ENCODE measurements around the gene GLIS1. TPM values are rescaled to one million over a fixed set of nuclear protein-coding genes. Genes with fewer than 3 reads are reported as not detected.

Gene GLIS1
- total and polyA plus RNA-seq, 10 of the 15 experiments (the other 5 are each of a cell fraction or from before 2014, with no cell fraction given), result not detected

DNA sequence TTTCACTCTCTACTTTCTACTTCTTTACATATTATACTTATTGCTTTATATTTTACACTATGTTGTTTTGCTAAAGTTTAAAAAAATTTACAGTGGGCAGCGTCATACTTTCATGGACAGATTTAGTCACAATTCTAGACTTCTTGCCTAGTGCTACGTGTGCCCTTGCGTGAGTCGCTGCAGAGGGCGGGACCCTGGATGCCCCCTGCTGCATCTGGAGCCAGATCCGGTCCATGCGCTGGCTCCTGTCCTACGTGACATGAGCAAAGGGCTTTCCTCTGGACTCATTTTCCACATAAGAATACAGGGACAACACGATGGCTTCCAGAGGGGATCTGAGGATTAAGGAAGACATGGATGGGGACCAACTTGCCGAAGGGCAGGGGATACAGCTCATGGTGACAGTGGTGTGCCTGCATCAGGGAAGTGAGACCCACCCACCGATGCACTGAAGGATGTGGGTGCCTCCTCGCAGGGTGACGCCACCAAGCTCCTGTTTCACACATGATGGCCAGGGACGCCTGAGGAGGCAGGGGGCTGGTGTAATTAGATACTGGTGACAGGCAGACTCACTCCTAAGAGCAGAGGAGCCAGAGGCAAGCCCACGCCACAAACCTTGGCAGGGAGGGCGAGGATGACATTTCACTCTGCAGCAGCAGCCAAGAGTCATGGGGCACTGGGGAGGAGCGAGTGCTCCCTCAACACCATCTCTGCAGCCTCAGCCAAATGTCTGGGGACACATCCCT lies 193.1 kb downstream of the GLIS1 start:
- H3K4me3 ChIP-seq, result no peak overlapping the region
- H4K20me1 ChIP-seq (ENCODE audit: control insufficient read depth, insufficient read depth), result no peaks in the 10 kb centered on the region
- H3K4me1 ChIP-seq (ENCODE audit: control insufficient read depth, insufficient read depth, low read length), result no peaks in the 10 kb centered on the region
- H3K4me2 ChIP-seq (ENCODE audit: control insufficient read depth, insufficient read depth), result no peak overlapping the region
- ChIA-PET SMC1A (ENCODE audit: uncharacterized antibody, unreplicated experiment) (no interaction called here), POLR2A (no interaction called here), CTCF (no interaction called here), RAD21 (ENCODE audit: unreplicated experiment) (no interaction called here)
- in situ Hi-C loops (cut with MboI) (no loop called here), intact Hi-C loops (cut with micrococcal nuclease; ENCODE audit: unreplicated experiment) (no loop called here)
- H3K9me3 ChIP-seq (replicated peaks; ENCODE audit: control insufficient read depth, insufficient read depth, low read length), result no peaks in the 10 kb centered on the region
- 25% methylated on average over 17 of the region's 17 CpGs for WGBS (ENCODE audit: insufficient coverage, insufficient replicate concordance, low lambda C conversion rate, missing lambda C conversion rate)
- ATAC-seq (no peak), DNase-seq (ENCODE audit: low read depth, low spot score) (no peak), FAIRE-seq (no peak)
- no peak for TF ChIP-seq MEF2A (IDR thresholded peaks at IDR 0.05; ENCODE audit: insufficient read depth, low read depth, low read length)
- no peak for TF ChIP-seq NR2C2 (IDR thresholded peaks at IDR 0.05; ENCODE audit: borderline replicate concordance, control insufficient read depth, insufficient read length, low read depth)
- no peak for TF ChIP-seq NRF1 (conservative IDR thresholded peaks at IDR 0.05; ENCODE audit: low read depth, low read length)
- TF ChIP-seq BHLHE40 (IDR thresholded peaks at IDR 0.05; ENCODE audit: borderline replicate concordance in 1 of 2, low read depth in 2 of 2, low read length in 1 of 2), result no peak
- no peak for TF ChIP-seq JUNB (IDR thresholded peaks at IDR 0.05)
- TF ChIP-seq KDM1A (IDR thresholded peaks at IDR 0.05; ENCODE audit: borderline replicate concordance), result no peak
- TF ChIP-seq, protein P1, sequence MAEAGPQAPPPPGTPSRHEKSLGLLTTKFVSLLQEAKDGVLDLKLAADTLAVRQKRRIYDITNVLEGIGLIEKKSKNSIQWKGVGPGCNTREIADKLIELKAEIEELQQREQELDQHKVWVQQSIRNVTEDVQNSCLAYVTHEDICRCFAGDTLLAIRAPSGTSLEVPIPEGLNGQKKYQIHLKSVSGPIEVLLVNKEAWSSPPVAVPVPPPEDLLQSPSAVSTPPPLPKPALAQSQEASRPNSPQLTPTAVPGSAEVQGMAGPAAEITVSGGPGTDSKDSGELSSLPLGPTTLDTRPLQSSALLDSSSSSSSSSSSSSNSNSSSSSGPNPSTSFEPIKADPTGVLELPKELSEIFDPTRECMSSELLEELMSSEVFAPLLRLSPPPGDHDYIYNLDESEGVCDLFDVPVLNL (IDR thresholded peaks at IDR 0.05; ENCODE audit: low read depth, low read length), result no peak
- TF ChIP-seq ETV6 (conservative IDR thresholded peaks at IDR 0.05 in 1 of 2, IDR thresholded peaks at IDR 0.05 in 1 of 2; ENCODE audit: borderline replicate concordance in 1 of 2, low read depth in 1 of 2), result no peak
- TF ChIP-seq LARP7 (IDR thresholded peaks at IDR 0.05), result no peak
- no peak for TF ChIP-seq SMARCA5 (IDR thresholded peaks at IDR 0.05)
- TF ChIP-seq IKZF2 (IDR thresholded peaks at IDR 0.05), result no peak
- no peak for TF ChIP-seq IKZF1 (conservative IDR thresholded peaks at IDR 0.05)
- no peak for TF ChIP-seq NFIC (IDR thresholded peaks at IDR 0.05; ENCODE audit: low read depth, low read length)
- TF ChIP-seq SUPT20H (IDR thresholded peaks at IDR 0.05; ENCODE audit: borderline replicate concordance, control insufficient read depth, low read depth, low read length), result no peak
- TF ChIP-seq EP300 (IDR thresholded peaks at IDR 0.05; ENCODE audit: borderline replicate concordance in 1 of 2, control insufficient read depth in 1 of 2, low read depth in 2 of 2, low read length in 2 of 2), result no peak
- TF ChIP-seq, protein P2, sequence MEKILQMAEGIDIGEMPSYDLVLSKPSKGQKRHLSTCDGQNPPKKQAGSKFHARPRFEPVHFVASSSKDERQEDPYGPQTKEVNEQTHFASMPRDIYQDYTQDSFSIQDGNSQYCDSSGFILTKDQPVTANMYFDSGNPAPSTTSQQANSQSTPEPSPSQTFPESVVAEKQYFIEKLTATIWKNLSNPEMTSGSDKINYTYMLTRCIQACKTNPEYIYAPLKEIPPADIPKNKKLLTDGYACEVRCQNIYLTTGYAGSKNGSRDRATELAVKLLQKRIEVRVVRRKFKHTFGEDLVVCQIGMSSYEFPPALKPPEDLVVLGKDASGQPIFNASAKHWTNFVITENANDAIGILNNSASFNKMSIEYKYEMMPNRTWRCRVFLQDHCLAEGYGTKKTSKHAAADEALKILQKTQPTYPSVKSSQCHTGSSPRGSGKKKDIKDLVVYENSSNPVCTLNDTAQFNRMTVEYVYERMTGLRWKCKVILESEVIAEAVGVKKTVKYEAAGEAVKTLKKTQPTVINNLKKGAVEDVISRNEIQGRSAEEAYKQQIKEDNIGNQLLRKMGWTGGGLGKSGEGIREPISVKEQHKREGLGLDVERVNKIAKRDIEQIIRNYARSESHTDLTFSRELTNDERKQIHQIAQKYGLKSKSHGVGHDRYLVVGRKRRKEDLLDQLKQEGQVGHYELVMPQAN (conservative IDR thresholded peaks at IDR 0.05), result no peak
- no peak for TF ChIP-seq NR2C1 (IDR thresholded peaks at IDR 0.05)
- no peak overlapping the region for H2AFZ ChIP-seq (ENCODE audit: control insufficient read depth, low read depth, low read length)
- BruUV-seq (replicated peaks), result no TSS peak
- peaks cover 0 to 1% of the 10 kb centered on the region in 2 experiments; a peak in 1 of 4 replicates for H3K27me3 ChIP-seq (replicated peaks in 1 of 2; ENCODE audit: control insufficient read depth in 2 of 2, insufficient read depth in 2 of 2, low read length in 1 of 2)
- H3K79me2 ChIP-seq (ENCODE audit: control insufficient read depth, insufficient read depth, low read length), result no peaks in the 10 kb centered on the region
- H3K27ac ChIP-seq (ENCODE audit: control insufficient read depth, insufficient read depth), result no peak overlapping the region
- no peaks in the 10 kb centered on the region for H3K36me3 ChIP-seq (ENCODE audit: control insufficient read depth in 2 of 2, insufficient read depth in 2 of 2, low read length in 1 of 2)
- no peak overlapping the region for H3K9ac ChIP-seq (ENCODE audit: control insufficient read depth, insufficient read depth, low read length)

All from GM12878 (cell line).